KMS-11 (cell line): ENCODE measurements around the gene CFAP119.

ENCODE experiments used
- H2AFZ ChIP-seq: fragments of 200-600 bp; sonication (generic); 2 replicates; pipeline ENCODE4 v1.6.1; 2016; ENCODE audit warnings: antibody characterized with exemption, mixed run types, low read depth
- H3K27ac ChIP-seq: fragments of 200-600 bp; sonication (generic); 2 replicates; pipeline ENCODE4 v1.6.1; 2016; ENCODE audit warnings: mild to moderate bottlenecking, mixed run types
- H3K27me3 ChIP-seq: fragments of 200-600 bp; sonication (generic); 2 replicates; pipeline ENCODE4 v1.6.1; 2017; ENCODE audit warnings: mild to moderate bottlenecking, low read depth, mixed run types, moderate library complexity; ENCODE audit not compliant: insufficient read depth
- H3K36me3 ChIP-seq: fragments of 200-600 bp; sonication (generic); 2 replicates; pipeline ENCODE4 v1.6.1; 2017; ENCODE audit warnings: mild to moderate bottlenecking, mixed run types; ENCODE audit not compliant: insufficient read depth
- H3K4me1 ChIP-seq: fragments of 200-600 bp; sonication (generic); 2 replicates; pipeline ENCODE4 v1.6.1; 2016; ENCODE audit warnings: mild to moderate bottlenecking, low read depth, mixed run types; ENCODE audit not compliant: poor library complexity, severe bottlenecking
- H3K4me2 ChIP-seq: fragments of 200-600 bp; sonication (generic); 2 replicates; pipeline ENCODE4 v1.7.0; 2016; ENCODE audit warnings: mild to moderate bottlenecking, mixed run types
- H3K4me3 ChIP-seq: fragments of 200-600 bp; sonication (generic); IDR thresholded peaks from 2 replicates; pipeline ENCODE4 v1.6.1; 2017; ENCODE audit warnings: low read depth, low read length, mixed read lengths; ENCODE audit not compliant: insufficient read depth
- H3K79me2 ChIP-seq: fragments of 200-600 bp; sonication (generic); 2 replicates; pipeline ENCODE4 v1.6.1; 2016; ENCODE audit warnings: low read depth, mixed run types; ENCODE audit not compliant: insufficient read depth
- H3K9ac ChIP-seq: fragments of 200-600 bp; sonication (generic); 2 replicates; pipeline ENCODE4 v1.6.1; 2016; ENCODE audit warnings: mild to moderate bottlenecking, mixed run types
- H4K20me1 ChIP-seq: fragments of 200-600 bp; sonication (generic); 2 replicates; pipeline ENCODE4 v1.6.1; 2016; ENCODE audit warnings: mild to moderate bottlenecking, mixed run types; ENCODE audit not compliant: insufficient read depth
- TF ChIP-seq, protein P1 (sequence below): fragments of 200-600 bp; sonication (generic); conservative IDR thresholded peaks from 2 replicates; pipeline ENCODE4 v1.6.1; 2017; ENCODE audit warnings: low read depth, mild to moderate bottlenecking, antibody characterized with exemption, low read length, moderate library complexity, mixed read lengths

The CFAP119 gene

GRCh38 chr16:30725418-30725792, 36.5 kb downstream of the CFAP119 start:
- Histone ChIP-seq H3K4me3 (no peak overlapping the region), H3K4me1 (peaks cover 22% of the 10 kb centered on the region), H3K36me3 (peaks cover 32% of the 10 kb centered on the region; the same call in 1 of the 2 replicates), H3K4me2 (no peak overlapping the region), H2AFZ (no peak overlapping the region), H4K20me1 (no peaks in the 10 kb centered on the region), H3K79me2 (peaks cover 3% of the 10 kb centered on the region; the same call in 1 of the 2 replicates), H3K27ac (no peak overlapping the region), H3K27me3 (no peaks in the 10 kb centered on the region), H3K9ac (no peak overlapping the region)
- TF ChIP-seq, protein P1, sequence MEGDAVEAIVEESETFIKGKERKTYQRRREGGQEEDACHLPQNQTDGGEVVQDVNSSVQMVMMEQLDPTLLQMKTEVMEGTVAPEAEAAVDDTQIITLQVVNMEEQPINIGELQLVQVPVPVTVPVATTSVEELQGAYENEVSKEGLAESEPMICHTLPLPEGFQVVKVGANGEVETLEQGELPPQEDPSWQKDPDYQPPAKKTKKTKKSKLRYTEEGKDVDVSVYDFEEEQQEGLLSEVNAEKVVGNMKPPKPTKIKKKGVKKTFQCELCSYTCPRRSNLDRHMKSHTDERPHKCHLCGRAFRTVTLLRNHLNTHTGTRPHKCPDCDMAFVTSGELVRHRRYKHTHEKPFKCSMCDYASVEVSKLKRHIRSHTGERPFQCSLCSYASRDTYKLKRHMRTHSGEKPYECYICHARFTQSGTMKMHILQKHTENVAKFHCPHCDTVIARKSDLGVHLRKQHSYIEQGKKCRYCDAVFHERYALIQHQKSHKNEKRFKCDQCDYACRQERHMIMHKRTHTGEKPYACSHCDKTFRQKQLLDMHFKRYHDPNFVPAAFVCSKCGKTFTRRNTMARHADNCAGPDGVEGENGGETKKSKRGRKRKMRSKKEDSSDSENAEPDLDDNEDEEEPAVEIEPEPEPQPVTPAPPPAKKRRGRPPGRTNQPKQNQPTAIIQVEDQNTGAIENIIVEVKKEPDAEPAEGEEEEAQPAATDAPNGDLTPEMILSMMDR, result no peak

DNA sequence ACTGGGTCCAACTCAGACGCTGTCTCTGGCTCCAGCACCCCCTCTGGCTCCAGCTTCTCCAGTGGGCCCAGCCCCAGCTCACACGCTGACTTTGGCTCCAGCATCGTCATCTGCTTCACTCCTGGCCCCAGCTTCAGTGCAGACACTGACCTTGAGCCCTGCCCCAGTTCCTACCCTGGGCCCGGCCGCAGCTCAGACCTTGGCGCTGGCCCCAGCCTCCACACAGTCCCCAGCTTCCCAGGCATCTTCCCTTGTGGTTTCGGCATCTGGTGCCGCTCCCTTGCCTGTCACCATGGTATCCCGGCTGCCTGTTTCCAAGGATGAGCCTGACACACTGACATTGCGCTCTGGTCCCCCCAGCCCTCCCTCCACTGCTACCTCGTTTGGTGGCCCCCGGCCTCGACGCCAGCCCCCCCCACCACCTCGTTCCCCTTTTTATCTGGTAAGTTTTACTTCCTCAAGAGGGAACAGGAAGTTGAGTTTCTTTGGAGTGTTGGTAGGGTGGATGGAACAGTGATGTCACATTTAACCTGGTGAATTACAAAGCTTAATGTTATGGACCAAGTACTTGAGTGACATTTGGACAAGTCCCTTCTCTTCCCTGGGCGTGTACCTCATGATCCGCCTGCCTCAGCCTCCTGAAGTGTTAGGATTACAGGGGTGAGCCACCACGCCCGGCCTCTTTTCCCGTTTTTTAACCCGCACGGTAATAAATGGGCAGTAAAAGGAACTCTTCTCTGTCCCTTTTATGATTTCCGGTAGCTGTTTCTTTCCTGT, 37.0 kb downstream of the CFAP119 start:
- Histone ChIP-seq H3K36me3 (peaks cover 38% of the 10 kb centered on the region; the same call in 1 of the 2 replicates), H3K79me2 (peaks cover 6% of the 10 kb centered on the region; the same call in 1 of the 2 replicates)

DNA sequence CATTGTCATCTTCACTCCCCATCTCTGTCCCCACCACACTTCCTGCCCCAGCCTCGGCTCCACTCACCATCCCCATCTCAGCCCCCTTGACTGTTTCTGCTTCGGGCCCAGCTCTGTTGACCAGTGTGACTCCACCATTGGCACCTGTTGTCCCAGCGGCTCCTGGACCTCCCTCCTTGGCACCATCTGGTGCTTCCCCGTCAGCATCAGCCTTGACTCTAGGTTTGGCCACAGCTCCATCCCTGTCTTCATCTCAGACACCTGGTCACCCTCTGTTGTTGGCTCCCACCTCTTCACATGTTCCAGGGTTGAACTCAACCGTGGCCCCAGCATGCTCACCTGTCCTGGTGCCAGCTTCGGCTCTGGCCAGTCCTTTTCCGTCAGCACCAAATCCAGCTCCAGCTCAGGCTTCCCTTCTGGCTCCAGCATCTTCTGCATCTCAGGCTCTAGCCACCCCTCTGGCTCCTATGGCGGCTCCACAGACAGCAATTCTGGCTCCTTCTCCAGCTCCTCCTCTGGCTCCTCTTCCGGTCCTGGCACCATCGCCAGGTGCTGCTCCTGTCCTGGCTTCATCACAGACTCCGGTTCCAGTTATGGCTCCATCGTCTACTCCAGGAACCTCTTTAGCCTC, 38.0 kb downstream of the CFAP119 start:
- peaks cover 18% of the 10 kb centered on the region for H3K4me1 ChIP-seq
- no peak overlapping the region for H2AFZ ChIP-seq
- no peaks in the 10 kb centered on the region for H4K20me1 ChIP-seq
- H3K36me3 ChIP-seq, result peaks cover 37% of the 10 kb centered on the region; the same call in 1 of the 2 replicates
- no peaks in the 10 kb centered on the region for H3K27me3 ChIP-seq
- no peak overlapping the region for H3K4me2 ChIP-seq
- no peak overlapping the region for H3K4me3 ChIP-seq
- H3K27ac ChIP-seq, result no peak overlapping the region
- H3K79me2 ChIP-seq, result peaks cover 8% of the 10 kb centered on the region; the same call in 1 of the 2 replicates
- TF ChIP-seq, protein P1, result no peak
- H3K9ac ChIP-seq, result no peak overlapping the region

More for the DNA sequence above, 37.0 kb downstream of the CFAP119 start:
- no peak overlapping the region for H2AFZ ChIP-seq
- TF ChIP-seq, protein P1, result no peak
- H3K4me1 ChIP-seq, result peaks cover 20% of the 10 kb centered on the region
- H3K4me3 ChIP-seq, result no peak overlapping the region
- no peaks in the 10 kb centered on the region for H4K20me1 ChIP-seq
- no peak overlapping the region for H3K4me2 ChIP-seq
- no peaks in the 10 kb centered on the region for H3K27me3 ChIP-seq
- no peak overlapping the region for H3K27ac ChIP-seq
- H3K9ac ChIP-seq, result no peak overlapping the region

- Histone ChIP-seq H4K20me1 (no peaks in the 10 kb centered on the region), H3K79me2 (peaks cover 16% of the 10 kb centered on the region; the same call in 1 of the 2 replicates), H3K9ac (no peak overlapping the region), H3K27ac (no peak overlapping the region), H3K27me3 (no peaks in the 10 kb centered on the region), H3K4me3 (no peak overlapping the region), H3K4me2 (no peak overlapping the region), H2AFZ (no peak overlapping the region), H3K36me3 (peaks cover 39% of the 10 kb centered on the region; the same call in 1 of the 2 replicates), H3K4me1 (peaks cover 24% of the 10 kb centered on the region)
- TF ChIP-seq, protein P1, result no peak
These were observed 38.9 kb downstream of the CFAP119 start for GRCh38 chr16:30722916-30723315.
